Measurements from ENCODE around the gene CELF2.

CELF2 gene

DNA sequence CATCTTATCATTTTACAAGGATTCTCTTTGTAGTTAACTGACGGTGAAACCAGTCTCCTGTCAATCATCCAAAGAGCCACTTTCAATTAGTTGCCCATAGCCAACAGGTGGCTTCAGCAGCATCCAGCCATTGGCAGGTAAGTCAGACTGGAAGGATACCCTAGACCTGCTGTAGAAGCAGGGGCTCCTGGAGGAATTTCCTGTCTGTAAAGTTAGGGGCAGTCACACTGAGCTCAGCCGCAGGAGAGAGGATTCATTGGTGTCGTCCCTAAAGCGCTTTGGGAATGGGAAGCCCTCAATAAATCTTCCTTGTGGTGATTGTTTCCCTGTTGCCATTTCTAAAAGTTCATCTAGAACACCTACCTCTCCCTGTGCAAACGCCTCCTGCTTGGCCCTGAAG is 140.4 kb downstream of the CELF2 start:
- no peak for DNase-seq

DNA sequence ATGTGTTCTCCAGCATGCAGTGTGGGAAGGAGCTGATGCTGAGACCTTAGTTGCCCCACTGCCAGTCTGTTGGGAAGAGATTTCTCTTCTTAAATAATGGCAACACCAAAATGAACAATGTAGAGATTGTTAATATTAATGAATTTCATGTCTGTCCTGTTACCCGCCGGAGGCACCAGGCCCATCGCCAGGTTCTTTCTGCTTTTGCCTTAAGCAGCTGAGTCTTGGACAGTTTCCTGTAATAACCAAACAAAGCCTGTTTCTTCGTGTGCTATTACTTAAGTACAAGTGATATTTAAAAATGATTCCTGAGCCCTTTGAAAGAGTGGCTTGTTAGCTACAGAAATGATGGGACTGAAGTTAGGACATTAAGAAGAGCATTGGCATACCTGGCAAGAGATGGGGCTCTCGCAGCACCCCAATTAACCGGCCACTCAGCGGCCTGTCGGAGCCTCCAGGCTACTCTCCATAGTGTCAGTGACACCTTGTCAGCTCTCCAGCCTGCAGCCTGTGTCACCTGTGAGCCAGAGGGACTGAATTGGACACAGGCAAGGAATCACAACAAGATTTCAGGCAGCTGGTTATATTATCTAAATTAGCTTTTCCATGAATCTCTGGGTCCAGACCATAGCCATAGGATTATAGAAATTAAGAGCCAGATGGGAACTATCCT is 142.0 kb downstream of the CELF2 start:
- DNase-seq: no peak

DNA sequence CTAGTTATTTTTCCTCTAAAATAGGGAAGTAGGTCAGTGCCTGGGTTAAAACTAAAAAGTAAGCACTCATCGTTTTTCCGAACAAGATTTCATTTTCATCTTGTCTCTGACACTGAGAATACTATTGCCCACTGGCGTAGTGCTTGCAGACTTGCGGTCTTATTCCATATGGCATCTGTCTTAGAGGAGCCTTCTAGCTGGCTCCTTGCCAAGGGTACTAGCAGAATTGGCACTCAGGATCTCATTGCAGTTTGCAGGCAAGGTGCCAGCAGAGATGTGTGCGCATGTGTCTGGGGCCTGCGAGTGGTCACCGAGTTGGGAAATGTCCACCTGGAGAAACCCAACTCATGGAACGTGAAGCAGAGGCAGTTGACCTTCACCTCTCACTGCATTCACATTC is 143.4 kb downstream of the CELF2 start:
- DNase-seq: no peak

DNA sequence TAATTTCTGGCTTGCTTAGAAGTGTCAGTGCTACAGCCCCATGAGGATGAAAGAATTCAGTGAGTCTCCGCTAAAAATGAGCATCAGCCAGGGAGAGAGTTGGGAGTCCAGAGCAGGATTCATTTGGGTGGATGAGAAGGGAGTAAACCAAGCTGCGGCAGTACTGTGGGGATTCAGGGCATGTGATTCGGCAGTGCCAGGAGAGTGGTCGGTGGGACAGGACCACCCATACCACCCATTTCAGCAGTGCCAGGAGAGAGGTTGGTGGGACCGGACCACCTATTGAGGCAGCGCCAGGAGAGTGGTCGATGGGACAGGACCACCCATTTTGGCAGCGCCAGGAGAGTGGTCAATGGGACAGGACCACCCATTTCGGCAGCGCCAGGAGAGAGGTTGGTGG is 144.2 kb downstream of the CELF2 start:
- DNase-seq: no peak

DNA sequence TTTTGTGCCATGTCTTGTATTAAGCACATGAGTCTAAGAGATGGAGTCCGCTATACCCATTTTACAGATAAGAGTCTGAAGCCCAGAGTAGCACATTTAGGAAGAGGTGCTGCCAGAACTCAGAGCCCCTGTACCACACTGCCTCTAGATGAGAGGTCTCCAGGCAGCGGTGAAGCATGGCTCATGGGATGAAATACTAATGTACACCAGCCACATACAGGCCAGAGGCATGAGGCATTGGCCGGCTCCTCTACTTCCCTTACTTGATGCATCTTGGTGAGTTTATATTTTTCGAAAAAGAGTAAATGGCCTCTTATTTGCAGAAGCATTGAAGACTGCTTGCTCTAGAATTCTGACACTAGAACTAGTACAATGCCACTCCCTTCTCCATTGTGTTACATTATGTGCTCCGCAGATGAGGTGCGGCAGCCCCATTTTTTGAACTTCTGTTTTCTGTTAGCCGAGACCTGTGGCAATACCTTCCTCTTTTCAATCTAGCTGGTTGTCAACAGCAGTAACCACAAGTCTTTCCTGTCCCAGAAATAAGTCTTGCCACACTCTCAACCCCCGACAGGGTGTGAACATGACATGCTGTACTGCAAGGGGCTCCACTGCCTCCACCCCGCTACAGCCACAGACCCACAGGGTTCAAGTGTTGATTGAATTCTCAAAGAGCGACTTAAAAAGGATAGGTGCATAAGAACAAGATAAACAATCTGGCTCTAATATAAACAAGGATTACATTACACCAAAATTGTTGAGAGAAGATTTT is 145.3 kb downstream of the CELF2 start:
- DNase-seq: peak; percentile 58 to 67

DNA sequence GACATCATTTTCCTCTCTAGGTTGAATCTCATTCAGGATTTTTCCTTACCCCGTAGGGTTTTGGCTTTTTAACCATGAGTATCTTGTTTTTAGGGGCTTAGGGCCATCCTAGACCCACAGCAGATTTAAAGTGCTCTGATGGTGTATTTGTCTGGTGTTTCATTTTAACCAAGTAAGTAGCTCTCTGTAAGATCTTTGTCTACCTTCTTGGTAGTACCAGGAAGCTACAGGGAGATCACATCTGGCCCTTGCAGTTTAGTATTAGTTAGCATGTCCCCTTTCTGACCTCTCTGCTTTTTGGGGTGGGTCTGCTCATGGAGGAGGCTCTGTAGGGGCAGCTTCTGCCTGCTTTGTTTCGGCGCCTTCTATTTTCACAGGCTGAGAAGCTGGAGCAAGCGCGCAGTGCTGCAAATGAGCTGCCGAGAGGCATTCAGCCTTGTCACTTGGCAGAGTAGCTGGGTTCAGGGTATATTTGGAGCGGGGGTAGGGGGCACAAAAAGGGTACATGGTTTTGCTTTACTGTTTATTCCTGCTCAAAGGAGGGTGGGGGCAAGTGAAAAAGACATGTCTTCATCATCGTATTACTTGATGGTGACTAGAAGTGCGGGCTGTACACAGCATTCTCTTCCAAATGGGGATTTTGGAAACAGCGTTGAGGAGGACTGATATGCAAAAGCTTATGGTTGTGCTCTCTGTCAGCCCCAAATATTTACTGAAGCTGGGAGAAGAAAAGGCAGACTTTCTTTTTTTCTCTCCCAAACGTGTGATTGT is 146.3 kb downstream of the CELF2 start:
- DNase-seq: no peak

DNA sequence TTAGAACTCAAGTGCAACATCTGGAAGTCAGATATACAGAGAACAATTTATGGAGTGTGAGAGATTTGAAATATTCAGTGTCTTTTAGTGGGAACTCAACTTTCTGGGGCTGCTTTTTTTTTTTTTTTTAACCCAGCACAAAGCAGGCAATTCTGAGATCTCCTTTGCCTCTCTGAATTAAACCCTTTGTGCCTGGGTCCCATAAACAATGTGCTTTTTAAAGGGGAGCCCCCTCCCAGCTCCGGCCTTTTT is 146.8 kb downstream of the CELF2 start:
- DNase-seq: no peak

DNA sequence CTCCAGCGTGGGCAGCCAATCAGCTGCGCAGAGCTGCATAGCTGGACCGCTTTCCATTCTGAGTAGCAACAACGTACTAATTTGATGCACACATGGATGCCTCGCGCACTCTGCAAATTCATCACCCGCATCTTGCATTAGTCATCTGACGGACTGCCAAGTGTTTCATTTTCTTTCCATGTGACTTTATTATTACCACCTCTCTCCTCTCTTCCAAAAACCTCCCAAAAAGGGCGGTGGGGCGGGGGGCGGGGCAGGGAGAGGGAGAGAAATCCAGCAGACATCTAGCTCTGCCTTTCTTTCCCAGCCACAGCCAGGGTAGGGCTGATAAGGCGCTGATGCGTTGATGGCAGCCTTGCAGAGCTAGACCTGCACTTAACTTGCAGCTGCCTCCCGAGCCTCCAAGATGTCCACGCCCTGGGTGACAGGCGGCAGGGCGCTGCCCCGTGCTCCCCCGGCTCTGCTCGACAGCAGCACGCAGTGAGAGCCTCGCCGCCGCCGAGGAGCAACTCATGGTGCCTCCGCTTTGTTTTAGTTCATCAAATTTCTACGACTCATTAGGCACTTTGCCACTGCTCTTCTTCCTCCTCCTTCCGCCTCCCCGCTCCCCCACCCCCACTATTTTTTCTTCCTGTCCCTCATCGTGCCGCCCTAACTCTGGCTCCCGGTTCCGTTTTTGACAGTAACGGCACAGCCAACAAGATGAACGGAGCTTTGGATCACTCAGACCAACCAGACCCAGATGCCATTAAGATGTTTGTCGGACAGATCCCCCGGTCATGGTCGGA is 147.3 kb downstream of the CELF2 start:
- DNase-seq: peak; percentile 74 to 81

DNA sequence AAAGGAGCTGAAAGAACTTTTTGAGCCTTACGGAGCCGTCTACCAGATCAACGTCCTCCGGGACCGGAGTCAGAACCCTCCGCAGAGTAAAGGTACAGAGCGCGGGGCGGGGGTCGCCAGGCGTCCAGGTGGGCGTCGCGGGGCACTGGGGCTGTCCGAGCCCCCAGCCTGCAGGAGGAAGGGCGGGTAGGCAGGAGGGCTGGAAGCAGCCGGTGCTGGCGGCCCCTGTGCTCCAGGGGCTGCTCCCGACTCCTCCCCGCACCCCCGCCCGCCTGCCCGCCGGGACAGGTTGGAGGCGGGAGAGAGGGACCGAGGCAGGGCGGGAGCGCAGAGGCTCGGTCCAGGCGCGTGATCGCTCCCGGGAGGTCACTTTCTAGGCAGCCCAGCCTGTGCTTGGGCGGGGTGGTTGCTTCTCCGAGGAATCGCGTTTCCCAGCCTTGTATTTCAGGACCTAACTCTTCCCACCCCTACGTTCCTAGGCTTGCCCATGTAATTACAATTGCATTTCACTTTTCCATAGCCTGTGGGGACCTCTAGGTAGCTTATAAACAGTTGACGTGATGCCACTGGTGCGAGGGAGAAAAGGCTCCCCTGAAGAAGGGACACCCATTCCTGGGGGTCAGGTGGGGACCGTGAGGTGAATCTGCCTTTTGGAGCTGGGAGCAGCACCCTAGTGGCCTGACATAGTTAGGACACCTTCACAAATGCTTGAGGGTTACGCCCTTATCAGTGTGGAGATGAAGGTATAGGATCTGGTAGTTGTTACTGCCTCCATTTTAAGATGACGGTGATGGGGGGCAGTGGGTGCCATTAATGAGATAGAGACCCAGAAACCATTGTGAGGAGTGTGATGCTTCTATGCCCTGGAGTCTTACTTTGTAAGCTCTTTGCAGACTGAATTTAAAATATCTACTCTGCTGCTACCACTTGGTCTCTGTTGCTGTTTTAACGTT is 148.2 kb downstream of the CELF2 start:
- peak; percentile 67 to 75 for DNase-seq

DNA sequence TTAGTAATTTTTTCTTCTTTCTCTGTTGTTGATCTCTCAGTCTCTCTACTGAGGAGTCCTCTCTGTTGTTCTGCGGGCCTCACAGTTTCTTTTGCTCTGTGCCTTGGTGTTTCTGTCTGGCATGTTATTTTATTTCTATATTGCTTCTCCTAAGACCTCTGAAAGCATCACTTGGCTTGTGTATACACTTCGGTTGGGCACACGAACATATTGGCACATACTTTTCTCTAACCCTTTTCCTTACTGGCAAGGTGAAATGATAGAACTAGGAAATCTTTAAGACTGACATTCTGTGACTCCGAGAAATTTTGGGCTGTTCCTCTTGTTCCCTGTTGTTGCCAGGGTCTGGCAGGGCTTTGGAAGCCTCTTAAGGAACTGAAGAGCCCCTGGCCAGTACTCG is 148.9 kb downstream of the CELF2 start:
- DNase-seq: no peak

DNA sequence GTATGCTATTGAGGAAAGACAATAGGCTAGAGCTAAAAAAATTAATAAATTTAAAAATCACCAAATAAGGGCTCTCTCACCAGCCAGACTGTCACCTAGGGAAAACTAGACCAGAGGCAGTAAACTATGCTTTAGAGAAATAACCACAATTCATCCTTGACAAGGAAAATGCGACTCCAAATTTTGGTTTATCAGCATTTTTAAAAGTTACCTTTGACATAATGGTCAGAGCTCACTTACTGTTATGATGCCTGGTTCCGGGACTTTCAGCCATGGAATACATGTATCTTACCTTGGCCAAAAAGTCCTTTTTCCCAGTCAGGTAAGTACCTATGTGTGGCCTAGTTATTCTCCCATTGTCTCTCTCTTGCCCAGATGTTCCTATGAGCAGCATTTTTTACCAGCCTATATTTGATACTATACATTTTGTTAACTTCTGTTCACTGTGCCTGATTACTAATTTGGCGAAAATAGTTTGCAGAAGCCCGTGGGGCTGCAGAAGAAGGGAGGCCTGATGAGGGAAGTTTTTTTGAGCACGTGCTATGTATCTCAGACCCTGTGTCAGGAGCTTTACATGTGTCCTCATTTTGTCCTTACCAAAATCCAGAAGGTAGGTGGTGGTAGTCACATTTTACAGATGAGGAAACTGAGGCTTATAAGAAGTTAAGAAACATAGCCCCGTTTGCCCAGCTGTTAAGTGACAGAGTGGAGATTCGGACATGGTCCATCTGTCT is 149.7 kb downstream of the CELF2 start:
- DNase-seq: no peak

DNA sequence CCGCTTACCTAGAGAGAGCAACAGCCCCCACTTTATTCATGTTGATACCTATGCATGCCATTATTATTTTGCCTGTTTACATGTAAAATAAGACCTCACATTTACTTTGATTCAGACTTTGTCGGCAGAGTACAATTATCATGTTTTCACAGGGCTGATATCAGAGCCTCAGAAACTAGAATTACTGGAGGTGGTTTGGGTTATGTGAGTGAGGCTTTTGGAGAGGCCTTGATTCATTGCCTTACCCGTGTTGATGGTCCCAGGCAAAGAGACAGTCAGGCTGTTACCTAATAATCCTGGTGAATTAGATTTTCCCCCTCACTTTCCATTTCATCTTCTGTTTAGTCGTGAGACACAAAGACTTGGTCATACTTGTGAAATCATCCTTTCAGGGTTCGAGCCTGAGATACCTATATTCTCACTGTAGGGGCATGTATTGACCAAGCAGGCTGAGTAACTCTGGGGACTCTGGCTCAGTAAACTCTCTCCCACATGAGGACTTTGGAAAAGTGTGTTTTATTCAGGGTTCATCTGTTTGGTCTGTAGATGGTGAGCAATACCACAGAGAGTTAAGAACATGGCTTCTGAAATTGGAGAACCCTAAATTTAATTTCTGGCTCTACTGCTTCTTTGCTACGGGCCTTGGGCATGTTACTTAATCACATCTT is 150.9 kb downstream of the CELF2 start:
- DNase-seq: no peak

DNA sequence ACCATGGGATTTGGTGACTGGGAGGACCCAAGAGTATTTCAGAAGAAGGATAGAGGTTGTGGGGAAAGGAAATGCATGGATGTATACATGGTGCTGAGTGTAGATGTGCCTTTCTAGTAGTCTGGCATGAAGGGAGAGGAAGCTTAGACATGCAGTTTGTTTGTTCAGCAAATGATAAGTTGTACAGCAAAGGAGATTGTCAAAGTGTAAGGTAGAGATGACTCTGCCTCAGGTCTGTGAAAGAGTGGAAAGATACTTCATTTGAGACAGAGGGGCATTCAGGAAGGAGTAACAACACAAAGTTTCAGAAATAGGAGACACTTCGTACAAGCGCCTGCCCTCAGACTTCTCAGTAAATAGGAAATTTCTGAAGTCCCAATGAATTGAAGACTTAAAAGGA is 152.3 kb downstream of the CELF2 start:
- no peak for DNase-seq

DNA sequence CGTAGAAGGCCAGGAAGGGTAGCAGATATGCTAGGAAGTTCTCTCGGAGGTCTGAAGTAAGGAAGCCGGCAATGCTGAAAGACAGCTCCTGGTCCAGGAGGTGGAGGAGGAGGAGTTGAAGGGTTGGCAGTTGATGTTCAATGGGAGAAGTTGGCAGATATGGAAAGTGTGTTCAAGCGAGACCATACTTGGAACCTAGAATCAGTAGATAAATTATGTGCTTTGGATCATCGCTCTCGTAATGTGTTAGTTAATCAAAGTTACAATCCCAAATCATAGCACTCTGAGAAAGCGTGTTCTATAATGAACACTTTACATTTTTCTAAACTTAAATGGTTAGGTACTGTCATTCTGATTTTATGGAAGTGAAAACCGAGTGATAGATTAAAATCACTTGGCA is 152.9 kb downstream of the CELF2 start:
- DNase-seq: no peak

DNA sequence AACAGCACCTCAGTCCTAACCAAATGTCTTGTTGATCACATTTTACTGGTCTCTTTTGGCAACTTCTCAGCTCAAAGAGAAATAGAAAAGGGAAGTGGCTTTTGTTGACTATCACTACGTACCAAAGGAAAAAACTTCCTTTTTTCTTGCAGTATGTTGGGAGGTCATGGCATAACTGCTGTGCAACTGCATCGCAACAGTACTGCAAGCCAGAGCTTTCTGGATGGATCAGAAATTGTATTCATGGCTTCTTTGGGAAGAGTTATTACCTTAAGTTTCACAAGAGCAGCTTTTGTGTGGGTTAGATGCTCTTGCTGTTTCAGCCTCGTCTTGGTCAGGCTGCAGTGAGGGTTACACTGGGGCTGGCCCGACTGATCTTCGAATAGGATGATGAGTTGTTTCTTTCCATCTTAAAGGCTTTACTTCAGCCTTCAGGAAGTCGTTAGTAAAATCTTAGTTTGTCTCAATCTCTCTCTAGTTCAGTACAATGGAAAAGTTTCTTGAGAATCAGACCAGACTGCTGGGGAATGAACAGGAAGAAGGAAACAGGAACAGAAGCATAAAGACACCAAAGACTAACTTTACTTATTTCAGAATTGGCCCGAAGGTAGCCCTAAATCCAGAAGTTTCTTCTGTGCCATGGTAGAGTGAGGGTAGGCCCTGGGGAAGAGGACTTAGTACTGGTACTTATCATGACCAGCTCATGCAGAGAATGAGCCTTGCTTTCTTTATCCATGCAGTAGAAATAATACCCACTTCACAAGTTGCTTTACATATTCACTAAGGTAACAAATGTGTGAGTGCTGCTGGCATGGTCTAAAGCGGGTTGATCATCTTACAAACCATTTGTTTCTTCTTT is 153.6 kb downstream of the CELF2 start:
- peak; percentile 60 to 74 for DNase-seq

DNA sequence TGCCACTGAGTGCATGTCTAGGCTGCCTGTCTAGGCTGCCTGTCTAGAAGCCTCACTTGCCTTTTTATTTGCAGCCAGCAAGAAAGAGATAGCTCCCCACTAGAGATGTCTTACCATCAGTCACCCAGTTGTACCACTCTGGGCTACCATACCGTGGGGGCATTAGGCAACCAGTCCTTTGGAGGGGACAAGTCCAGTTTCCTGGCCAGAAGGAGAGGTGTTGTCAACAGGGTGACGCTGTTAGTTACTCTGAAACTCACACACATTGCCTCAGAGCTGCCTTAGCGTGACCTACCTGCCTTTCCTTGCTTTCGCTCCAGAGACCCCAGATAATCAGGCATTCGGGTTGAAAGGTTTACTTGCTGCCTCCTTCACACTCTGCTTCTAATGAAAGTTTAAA is 155.4 kb downstream of the CELF2 start:
- DNase-seq: no peak

DNA sequence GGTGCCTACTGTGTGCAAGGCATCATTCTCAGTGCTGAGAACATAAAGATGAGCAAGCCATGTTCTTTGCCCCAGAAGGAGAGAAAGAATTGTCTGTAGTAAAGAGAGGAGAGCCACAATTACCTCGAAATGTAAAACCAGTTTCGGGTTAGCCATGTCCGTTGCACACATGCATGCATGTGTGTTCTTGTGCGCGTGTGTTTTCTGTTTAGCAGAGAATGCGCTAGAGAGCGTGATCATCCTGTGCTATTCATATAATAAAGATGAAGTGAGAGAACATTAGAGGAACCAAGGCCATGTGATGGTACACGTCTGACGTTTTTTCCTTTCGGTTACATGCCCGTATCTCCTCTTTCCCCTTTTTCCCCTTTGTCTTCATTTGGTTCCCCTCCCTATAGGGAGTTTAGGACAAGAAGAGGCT is 158.2 kb downstream of the CELF2 start:
- no peak for DNase-seq

DNA sequence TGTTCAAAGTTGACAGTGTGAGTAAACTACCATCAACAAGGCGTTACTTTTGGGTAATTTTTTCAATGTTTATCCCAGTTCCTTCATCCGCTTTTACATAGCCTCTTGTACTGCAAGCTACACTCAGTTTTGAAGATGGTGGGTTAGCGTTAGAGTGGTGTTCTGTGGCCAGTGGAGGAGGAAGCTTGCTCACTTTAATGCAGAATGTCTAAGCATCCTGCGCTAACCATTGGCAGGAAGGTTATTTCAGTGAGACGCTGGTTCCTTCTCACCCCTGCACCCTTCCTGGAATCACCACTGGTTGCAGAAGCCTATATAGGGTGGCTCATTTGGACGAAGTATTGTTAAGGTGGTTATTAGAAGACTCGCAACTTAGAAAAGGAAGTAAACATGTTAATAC is 159.1 kb downstream of the CELF2 start:
- peak in 1 of 2 experiments; percentile 55 for DNase-seq

DNA sequence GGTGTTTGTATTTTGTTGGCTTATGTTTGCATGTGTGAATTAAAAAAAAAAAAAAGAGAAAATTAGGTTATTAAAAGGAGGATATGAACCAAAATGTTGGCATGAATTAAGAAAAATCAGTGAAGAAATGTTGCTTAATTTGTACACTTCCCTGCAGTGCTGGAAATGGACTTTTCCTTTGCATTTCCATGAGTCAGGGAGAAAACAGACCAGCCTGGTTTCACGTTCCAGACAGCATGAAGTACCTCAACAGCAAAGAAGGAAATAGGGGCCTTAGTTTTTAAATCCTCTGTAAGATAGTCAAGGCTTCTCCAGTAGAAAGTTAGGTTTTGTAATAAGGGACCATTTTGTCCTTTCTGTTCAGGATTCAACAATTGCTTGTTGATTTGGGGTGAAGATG is 159.7 kb downstream of the CELF2 start:
- DNase-seq: no peak

Measured in activated CD4-positive, alpha-beta T cell treated with anti-CD3 and anti-CD28 coated beads, Interleukin-2, amount 50 U/mL, for 48 hours (primary cell).